ENCODE measurements around the gene ADAM33. TPM values are rescaled to one million over a fixed set of nuclear protein-coding genes. Genes with fewer than 3 reads are reported as not detected.

Gene ADAM33
- total RNA-seq, result 0.07 TPM in 1 of 2 replicates, not detected in the other

- no peak for DNase-seq (ENCODE audit: low read depth, low spot score)
Observed at GRCh38 chr20:3681931-3682781, at the start of gene ADAM33. Gene ADAM33, minus strand, starts transcription at chr20:3682010. Its CDS starts 6 bp downstream, at chr20:3682004.

GRCh38 chr20:3730803-3731672 lies 49.2 kb upstream of the ADAM33 start:
- no peak for DNase-seq (ENCODE audit: low read depth, low spot score)

GRCh38 chr20:3729811-3730540 lies 48.2 kb upstream of the ADAM33 start:
- no peak for DNase-seq (ENCODE audit: low read depth, low spot score)

GRCh38 chr20:3729378-3729777 lies 47.6 kb upstream of the ADAM33 start:
- DNase-seq (ENCODE audit: low read depth, low spot score), result no peak

- DNase-seq (ENCODE audit: low read depth, low spot score), result no peak
Observed at GRCh38 chr20:3728876-3729275, 47.1 kb upstream of the ADAM33 start.

- DNase-seq (ENCODE audit: low read depth, low spot score), result no peak
Observed at GRCh38 chr20:3728354-3728753, 46.5 kb upstream of the ADAM33 start.

GRCh38 chr20:3727401-3728021 lies 45.7 kb upstream of the ADAM33 start:
- no peak for DNase-seq (ENCODE audit: low read depth, low spot score)

GRCh38 chr20:3724356-3724755 lies 42.5 kb upstream of the ADAM33 start:
- no peak for DNase-seq (ENCODE audit: low read depth, low spot score)

- no peak for DNase-seq (ENCODE audit: low read depth, low spot score)
Observed at GRCh38 chr20:3723284-3723683, 41.5 kb upstream of the ADAM33 start.

GRCh38 chr20:3721912-3722311 lies 40.1 kb upstream of the ADAM33 start:
- DNase-seq (ENCODE audit: low read depth, low spot score), result no peak

GRCh38 chr20:3720626-3721025 lies 38.8 kb upstream of the ADAM33 start:
- DNase-seq (ENCODE audit: low read depth, low spot score), result no peak

- DNase-seq (ENCODE audit: low read depth, low spot score), result no peak
Observed at GRCh38 chr20:3720068-3720467, 38.3 kb upstream of the ADAM33 start.

GRCh38 chr20:3719046-3719445 lies 37.2 kb upstream of the ADAM33 start:
- no peak for DNase-seq (ENCODE audit: low read depth, low spot score)

- no peak for DNase-seq (ENCODE audit: low read depth, low spot score)
Observed at GRCh38 chr20:3716195-3716834, 34.5 kb upstream of the ADAM33 start.

GRCh38 chr20:3714092-3714491 lies 32.3 kb upstream of the ADAM33 start:
- DNase-seq (ENCODE audit: low read depth, low spot score), result no peak

- DNase-seq (ENCODE audit: low read depth, low spot score), result no peak
Observed at GRCh38 chr20:3712279-3712873, 30.6 kb upstream of the ADAM33 start, which contains the start of gene SIGLEC1. Gene SIGLEC1, minus strand, starts transcription at chr20:3712600. Its CDS starts 5,472 bp downstream, at chr20:3707128.

GRCh38 chr20:3711484-3711941 lies 29.7 kb upstream of the ADAM33 start:
- DNase-seq (ENCODE audit: low read depth, low spot score), result no peak

- no peak for DNase-seq (ENCODE audit: low read depth, low spot score)
Observed at GRCh38 chr20:3710703-3711483, 29.1 kb upstream of the ADAM33 start.

GRCh38 chr20:3710011-3710466 lies 28.2 kb upstream of the ADAM33 start:
- DNase-seq (ENCODE audit: low read depth, low spot score), result no peak

Measured in pulmonary artery endothelial cell (primary cell).